ENCODE measurements around the gene TTLL11. TPM values are rescaled to one million over a fixed set of nuclear protein-coding genes. Genes with fewer than 3 reads are reported as not detected.

TTLL11 gene
- total and polyA plus RNA-seq, 4 donors: 1.4 to 4.5 (median 3.6) TPM

DNA sequence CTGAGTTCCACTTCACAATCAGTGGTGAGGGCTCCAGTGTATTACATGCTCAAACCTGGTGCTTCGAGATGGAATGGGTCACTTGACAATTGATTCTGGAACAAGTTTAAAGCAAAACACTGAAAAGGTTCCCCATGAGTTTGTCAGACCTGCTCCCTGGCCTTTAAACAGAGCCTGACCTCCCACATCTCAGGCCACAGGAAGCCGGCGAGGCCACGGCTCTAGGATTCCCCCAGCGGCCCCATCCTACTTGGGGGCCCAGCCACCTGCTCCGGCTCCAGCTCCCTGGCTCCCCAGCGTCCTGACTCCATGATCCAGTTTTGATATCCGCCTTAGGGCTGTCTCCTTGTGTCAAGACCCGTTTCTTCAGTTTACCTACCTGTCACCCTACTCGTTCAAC is 62.0 kb downstream of the TTLL11 start:
- no peaks in the 10 kb centered on the region for H3K27me3 ChIP-seq (ENCODE audit: control insufficient read depth in 4 of 4, insufficient read depth in 4 of 4, low read length in 3 of 4)
- TF ChIP-seq, protein P1, sequence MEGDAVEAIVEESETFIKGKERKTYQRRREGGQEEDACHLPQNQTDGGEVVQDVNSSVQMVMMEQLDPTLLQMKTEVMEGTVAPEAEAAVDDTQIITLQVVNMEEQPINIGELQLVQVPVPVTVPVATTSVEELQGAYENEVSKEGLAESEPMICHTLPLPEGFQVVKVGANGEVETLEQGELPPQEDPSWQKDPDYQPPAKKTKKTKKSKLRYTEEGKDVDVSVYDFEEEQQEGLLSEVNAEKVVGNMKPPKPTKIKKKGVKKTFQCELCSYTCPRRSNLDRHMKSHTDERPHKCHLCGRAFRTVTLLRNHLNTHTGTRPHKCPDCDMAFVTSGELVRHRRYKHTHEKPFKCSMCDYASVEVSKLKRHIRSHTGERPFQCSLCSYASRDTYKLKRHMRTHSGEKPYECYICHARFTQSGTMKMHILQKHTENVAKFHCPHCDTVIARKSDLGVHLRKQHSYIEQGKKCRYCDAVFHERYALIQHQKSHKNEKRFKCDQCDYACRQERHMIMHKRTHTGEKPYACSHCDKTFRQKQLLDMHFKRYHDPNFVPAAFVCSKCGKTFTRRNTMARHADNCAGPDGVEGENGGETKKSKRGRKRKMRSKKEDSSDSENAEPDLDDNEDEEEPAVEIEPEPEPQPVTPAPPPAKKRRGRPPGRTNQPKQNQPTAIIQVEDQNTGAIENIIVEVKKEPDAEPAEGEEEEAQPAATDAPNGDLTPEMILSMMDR (IDR thresholded peaks at IDR 0.05; ENCODE audit: low read depth, low read length, missing input control): no peak
- TF ChIP-seq HNF4A (conservative IDR thresholded peaks at IDR 0.05) (peak in 1 of 2 donors; percentile 6), EGR1 (IDR thresholded peaks at IDR 0.05; ENCODE audit: low read depth in 2 of 2) (no peak), ATF3 (IDR thresholded peaks at IDR 0.05) (no peak)
- peak overlapping the region; percentile 38 to 84 for H3K27ac ChIP-seq (ENCODE audit: low read depth in 1 of 2, low read length in 2 of 2)
- no peaks in the 10 kb centered on the region for H3K9me3 ChIP-seq (ENCODE audit: control insufficient read depth in 4 of 4, low read length in 3 of 4)
- no peak overlapping the region for H3K4me3 ChIP-seq (ENCODE audit: low read depth in 1 of 3, low read length in 3 of 3)
- peaks cover 0 to 5% (median 0%) of the 10 kb centered on the region in 4 donors for H3K36me3 ChIP-seq (ENCODE audit: control insufficient read depth in 4 of 4, insufficient read depth in 3 of 4, low read depth in 1 of 4, low read length in 3 of 4)
- peaks cover 2 to 21% (median 18%) of the 10 kb centered on the region in 4 donors for H3K4me1 ChIP-seq (ENCODE audit: control insufficient read depth in 4 of 4, insufficient read depth in 4 of 4, low read length in 3 of 4)
- 54% methylated on average over 10 of the region's 10 CpGs for WGBS
- H3K9ac ChIP-seq (ENCODE audit: low read depth in 1 of 2, low read length in 2 of 2): no peak overlapping the region
- DNase-seq (ENCODE audit: low spot score): no peak

DNA sequence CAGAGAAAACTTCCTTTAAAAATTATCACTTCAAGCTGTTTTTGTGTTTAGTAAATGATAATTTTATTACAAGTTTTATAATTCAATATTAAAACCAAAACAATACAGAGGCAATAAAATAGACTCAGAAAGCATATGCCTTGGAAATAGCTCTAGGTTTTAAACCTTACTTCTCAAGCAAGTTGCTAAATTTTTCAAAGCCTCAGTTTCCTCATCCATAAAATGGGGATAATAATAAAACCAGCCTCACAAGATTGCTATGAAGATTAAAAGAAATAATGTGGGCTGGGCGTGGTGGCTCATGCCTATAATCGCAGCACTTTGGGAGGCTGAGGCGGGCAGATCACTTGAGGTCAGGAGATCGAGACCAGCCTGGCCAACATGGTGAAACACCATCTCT is 62.8 kb downstream of the TTLL11 start:
- Histone ChIP-seq H3K27ac (ENCODE audit: low read depth in 1 of 2, low read length in 2 of 2) (no peak overlapping the region), H3K9ac (ENCODE audit: low read depth in 1 of 2, low read length in 2 of 2) (no peak overlapping the region), H3K9me3 (ENCODE audit: control insufficient read depth in 4 of 4, low read length in 3 of 4) (no peaks in the 10 kb centered on the region), H3K27me3 (ENCODE audit: control insufficient read depth in 4 of 4, insufficient read depth in 4 of 4, low read length in 3 of 4) (no peaks in the 10 kb centered on the region), H3K4me1 (ENCODE audit: control insufficient read depth in 4 of 4, insufficient read depth in 4 of 4, low read length in 3 of 4) (peaks cover 2 to 21% (median 18%) of the 10 kb centered on the region in 4 donors), H3K36me3 (ENCODE audit: control insufficient read depth in 4 of 4, insufficient read depth in 3 of 4, low read depth in 1 of 4, low read length in 3 of 4) (peaks cover 0 to 2% (median 0%) of the 10 kb centered on the region in 4 donors), H3K4me3 (ENCODE audit: low read depth in 1 of 3, low read length in 3 of 3) (no peak overlapping the region)
- WGBS: 96% methylated on average over 4 of the region's 4 CpGs
- no peak for TF ChIP-seq FOXA2 (IDR thresholded peaks at IDR 0.05)
- TF ChIP-seq HNF4G (IDR thresholded peaks at IDR 0.05): no peak
- no peak for DNase-seq (ENCODE audit: low spot score)

DNA sequence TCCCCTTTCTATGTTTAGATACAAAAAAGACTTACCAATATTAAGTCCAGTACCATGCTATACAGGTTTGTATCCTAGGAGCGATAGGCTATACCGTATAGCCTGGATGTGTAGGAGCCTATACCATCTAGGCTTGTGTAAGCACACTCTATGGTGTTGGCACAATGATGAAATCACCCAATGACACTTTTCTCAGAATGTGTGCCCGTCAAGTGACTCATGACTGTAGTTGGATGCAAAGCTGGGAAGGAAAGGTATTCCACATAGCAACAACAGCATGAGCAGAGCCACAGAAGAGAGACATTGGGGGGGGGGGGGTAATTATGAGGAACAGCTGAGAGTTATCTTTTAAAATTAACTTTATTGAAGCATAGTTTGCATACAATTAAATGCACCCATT is 63.2 kb downstream of the TTLL11 start:
- WGBS: 94% methylated on average over 3 of the region's 3 CpGs

GRCh38 chr9:122028089-122028488 is 65.0 kb downstream of the TTLL11 start:
- no peak for DNase-seq (ENCODE audit: low spot score)
- Histone ChIP-seq H3K9ac (ENCODE audit: low read depth in 1 of 2, low read length in 2 of 2) (no peak overlapping the region), H3K27me3 (ENCODE audit: control insufficient read depth in 4 of 4, insufficient read depth in 4 of 4, low read length in 3 of 4) (no peaks in the 10 kb centered on the region), H3K27ac (ENCODE audit: low read depth in 1 of 2, low read length in 2 of 2) (no peak overlapping the region), H3K9me3 (ENCODE audit: control insufficient read depth in 4 of 4, low read length in 3 of 4) (peaks cover 0 to 5% (median 0%) of the 10 kb centered on the region in 4 donors), H3K36me3 (ENCODE audit: control insufficient read depth in 4 of 4, insufficient read depth in 3 of 4, low read depth in 1 of 4, low read length in 3 of 4) (peaks cover 0 to 2% (median 0%) of the 10 kb centered on the region in 4 donors), H3K4me1 (ENCODE audit: control insufficient read depth in 4 of 4, insufficient read depth in 4 of 4, low read length in 3 of 4) (peaks cover 2 to 17% (median 16%) of the 10 kb centered on the region in 4 donors), H3K4me3 (ENCODE audit: low read depth in 1 of 3, low read length in 3 of 3) (no peak overlapping the region)
- TF ChIP-seq JUND (IDR thresholded peaks at IDR 0.05): no peak
- no peak for TF ChIP-seq HNF4G (IDR thresholded peaks at IDR 0.05)
- TF ChIP-seq ATF3 (IDR thresholded peaks at IDR 0.05): no peak
- no peak for TF ChIP-seq TAF1 (conservative IDR thresholded peaks at IDR 0.05)
- WGBS: 99% methylated on average over 1 of the region's 1 CpG

More for the DNA sequence above, 63.2 kb downstream of the TTLL11 start:
- Histone ChIP-seq H3K4me1 (ENCODE audit: control insufficient read depth in 4 of 4, insufficient read depth in 4 of 4, low read length in 3 of 4) (peaks cover 2 to 21% (median 18%) of the 10 kb centered on the region in 4 donors), H3K27ac (ENCODE audit: low read depth in 1 of 2, low read length in 2 of 2) (no peak overlapping the region), H3K4me3 (ENCODE audit: low read depth in 1 of 3, low read length in 3 of 3) (no peak overlapping the region), H3K27me3 (ENCODE audit: control insufficient read depth in 4 of 4, insufficient read depth in 4 of 4, low read length in 3 of 4) (no peaks in the 10 kb centered on the region), H3K36me3 (ENCODE audit: control insufficient read depth in 4 of 4, insufficient read depth in 3 of 4, low read depth in 1 of 4, low read length in 3 of 4) (peaks cover 0 to 2% (median 0%) of the 10 kb centered on the region in 4 donors), H3K9ac (ENCODE audit: low read depth in 1 of 2, low read length in 2 of 2) (no peak overlapping the region), H3K9me3 (ENCODE audit: control insufficient read depth in 4 of 4, low read length in 3 of 4) (no peaks in the 10 kb centered on the region)
- no peak for DNase-seq (ENCODE audit: low spot score)
- TF ChIP-seq, protein P2, sequence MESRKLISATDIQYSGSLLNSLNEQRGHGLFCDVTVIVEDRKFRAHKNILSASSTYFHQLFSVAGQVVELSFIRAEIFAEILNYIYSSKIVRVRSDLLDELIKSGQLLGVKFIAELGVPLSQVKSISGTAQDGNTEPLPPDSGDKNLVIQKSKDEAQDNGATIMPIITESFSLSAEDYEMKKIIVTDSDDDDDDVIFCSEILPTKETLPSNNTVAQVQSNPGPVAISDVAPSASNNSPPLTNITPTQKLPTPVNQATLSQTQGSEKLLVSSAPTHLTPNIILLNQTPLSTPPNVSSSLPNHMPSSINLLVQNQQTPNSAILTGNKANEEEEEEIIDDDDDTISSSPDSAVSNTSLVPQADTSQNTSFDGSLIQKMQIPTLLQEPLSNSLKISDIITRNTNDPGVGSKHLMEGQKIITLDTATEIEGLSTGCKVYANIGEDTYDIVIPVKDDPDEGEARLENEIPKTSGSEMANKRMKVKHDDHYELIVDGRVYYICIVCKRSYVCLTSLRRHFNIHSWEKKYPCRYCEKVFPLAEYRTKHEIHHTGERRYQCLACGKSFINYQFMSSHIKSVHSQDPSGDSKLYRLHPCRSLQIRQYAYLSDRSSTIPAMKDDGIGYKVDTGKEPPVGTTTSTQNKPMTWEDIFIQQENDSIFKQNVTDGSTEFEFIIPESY (IDR thresholded peaks at IDR 0.05): no peak
